LNCaP clone FGC (cell line): ENCODE data around the gene NLRP8.

Experiments used
- DNase-seq: peaks from one replicate; pipeline ENCODE4 v3.0.0-alpha.2; 2011; ENCODE audit warnings: low read depth
- H3K4me3 ChIP-seq: 2 replicates; pipeline ENCODE4 v1.5.1; 2011; ENCODE audit warnings: mild to moderate bottlenecking, low read depth, low read length, control low read depth
- CTCF ChIP-seq: IDR thresholded peaks from 2 replicates; pipeline ENCODE4 v1.5.1; 2012; ENCODE audit warnings: mild to moderate bottlenecking; ENCODE audit not compliant: control insufficient read depth, insufficient read depth; ENCODE audit errors: extremely low read depth

Gene NLRP8

GRCh38 chr19:55962186-55962585, 14.6 kb downstream of the NLRP8 start:
- no peak overlapping the region for H3K4me3 ChIP-seq
- no peak for TF ChIP-seq CTCF
- DNase-seq = no peak

- DNase-seq = no peak
- no peak for TF ChIP-seq CTCF
- no peak overlapping the region for H3K4me3 ChIP-seq
These were observed 26.4 kb downstream of the NLRP8 start for GRCh38 chr19:55973982-55974381.

- no peak for TF ChIP-seq CTCF
- H3K4me3 ChIP-seq = no peak overlapping the region
- no peak for DNase-seq
These were observed 32.8 kb downstream of the NLRP8 start for GRCh38 chr19:55980415-55980814.

- TF ChIP-seq CTCF = no peak
These were observed 37.6 kb downstream of the NLRP8 start for GRCh38 chr19:55985254-55985653.

GRCh38 chr19:55986487-55986886, 38.9 kb downstream of the NLRP8 start, which contains the start of gene NLRP5:
Gene NLRP5, plus strand, starts transcription at chr19:55986775.
- no peak for TF ChIP-seq CTCF
- no peak within 1 kb of the TSS for H3K4me3 ChIP-seq
- no peak for DNase-seq

More at GRCh38 chr19:55985254-55985653, 37.6 kb downstream of the NLRP8 start:
- DNase-seq = no peak
- no peak overlapping the region for H3K4me3 ChIP-seq

- DNase-seq = no peak
- no peak overlapping the region for H3K4me3 ChIP-seq
- no peak for TF ChIP-seq CTCF
These were observed 43.2 kb downstream of the NLRP8 start for GRCh38 chr19:55990831-55991230.

GRCh38 chr19:55993492-55993891, 45.9 kb downstream of the NLRP8 start:
- no peak for DNase-seq
- H3K4me3 ChIP-seq = no peak overlapping the region
- no peak for TF ChIP-seq CTCF
